PC-9 (cell line): ENCODE results near the gene PLA2G2C. TPM values are rescaled to one million over a fixed set of nuclear protein-coding genes. Genes with fewer than 3 reads are reported as not detected.

Experiments
- BruUV-seq: library from RNA; stranded (reverse); fragments of 400-500 nt; replicated peaks from 2 replicates; lab custom pipeline; 2021; lab: Mats Ljungman, UMichigan
- CTCF ChIA-PET: fragments of 300-600 bp; sonication (Branson Sonifier 250); formaldehyde crosslinking; loops from one replicate; lab custom pipeline; 2022; ENCODE audit warnings: antibody characterized with exemption; lab: Charles Lee
- POLR2A ChIA-PET: fragments of 300-600 bp; sonication (Branson Sonifier 250); formaldehyde crosslinking; loops from one replicate; lab custom pipeline; 2022; ENCODE audit warnings: antibody characterized with exemption; ENCODE audit not compliant: unreplicated experiment; lab: Charles Lee
- DNase-seq, 2 experiments: peaks; one replicate each; pipeline versions ENCODE4 v3.0.0 to v3.0.0-alpha.2; 2015 to 2022; ENCODE audit warnings: mixed read lengths in 1 of 2
- H2AFZ ChIP-seq: fragments of 200-600 bp; sonication (generic); 2 replicates; pipeline ENCODE4 v1.8.1; 2017; ENCODE audit warnings: antibody characterized with exemption
- H3F3A ChIP-seq: fragments of 200-600 bp; sonication (generic); 2 replicates; pipeline ENCODE4 v1.8.1; 2017; ENCODE audit warnings: antibody characterized with exemption, mild to moderate bottlenecking, low read depth; ENCODE audit not compliant: insufficient read depth
- H3K27ac ChIP-seq: fragments of 200-600 bp; sonication (generic); 2 replicates; pipeline ENCODE4 v1.6.1; 2016; ENCODE audit warnings: mixed run types
- H3K27me3 ChIP-seq: fragments of 200-600 bp; sonication (generic); 2 replicates; pipeline ENCODE4 v1.6.1; 2016; ENCODE audit warnings: low read depth, mixed run types; ENCODE audit not compliant: insufficient read depth
- H3K36me3 ChIP-seq: fragments of 200-600 bp; sonication (generic); 2 replicates; pipeline ENCODE4 v1.6.1; 2016; ENCODE audit warnings: low read depth, mixed run types
- H3K4me1 ChIP-seq: fragments of 200-600 bp; sonication (generic); replicated peaks from 2 replicates; pipeline ENCODE4 v1.6.1; 2016; ENCODE audit warnings: mixed run types; ENCODE audit not compliant: insufficient read depth
- H3K4me2 ChIP-seq: fragments of 200-600 bp; sonication (generic); 2 replicates; pipeline ENCODE4 v1.6.1; 2017; ENCODE audit warnings: mixed run types
- H3K4me3 ChIP-seq: fragments of 200-600 bp; sonication (generic); 2 replicates; pipeline ENCODE4 v1.6.1; 2016; ENCODE audit warnings: mixed run types
- H3K79me2 ChIP-seq: fragments of 200-600 bp; sonication (generic); 2 replicates; pipeline ENCODE4 v1.6.1; 2017; ENCODE audit warnings: low read depth, mixed run types
- H3K9me2 ChIP-seq: fragments of 200-600 bp; sonication (generic); 2 replicates; pipeline ENCODE4 v1.8.1; 2017; ENCODE audit warnings: mild to moderate bottlenecking; ENCODE audit not compliant: insufficient read depth
- H3K9me3 ChIP-seq: fragments of 200-600 bp; sonication (generic); 2 replicates; pipeline ENCODE4 v1.8.1; 2016; ENCODE audit warnings: low read depth; ENCODE audit not compliant: insufficient read depth
- H4K20me1 ChIP-seq: fragments of 200-600 bp; sonication (generic); 2 replicates; pipeline ENCODE4 v1.8.1; 2017; ENCODE audit not compliant: insufficient read depth
- CTCF ChIP-seq: fragments of 200-600 bp; sonication (generic); conservative IDR thresholded peaks from 2 replicates; pipeline ENCODE4 v1.6.1; 2017; ENCODE audit warnings: mixed run types, antibody characterized with exemption, mild to moderate bottlenecking, moderate library complexity
- EZH2 ChIP-seq: fragments of 200-600 bp; sonication (generic); IDR thresholded peaks from 2 replicates; pipeline ENCODE4 v1.8.0; 2017; ENCODE audit warnings: antibody characterized with exemption, low read depth
- intact Hi-C: fragments of 100-400 bp; cut with micrococcal nuclease; formaldehyde crosslinking; loops from one replicate; pipeline ENCODE4 v1.10.0; 2022; ENCODE audit not compliant: unreplicated experiment
- total RNA-seq: library from RNA; stranded (reverse); gene quantifications from 2 replicates; pipeline ENCODE4 v1.2.3, GENCODE V29; 2021

PLA2G2C gene
- total RNA-seq, 1 experiment from 2014 or later, result 0.55 TPM

- ChIA-PET CTCF (interaction anchor here (1.0 to 1.1 kb wide), 2 partner anchors 9 to 29 kb away, joined by 3 read pairs; no protein-coding TSS in a partner anchor), POLR2A (no interaction called here)
- H3K4me2 ChIP-seq, result no peak overlapping the region
- H2AFZ ChIP-seq, result no peak overlapping the region
- TF ChIP-seq EZH2 (no peak), CTCF (peak; percentile 28; the same call in 1 of the 2 replicates)
- H3K36me3 ChIP-seq, result 0 out of 2 replicates have a peak, but pooled peaks cover 8% of the 10 kb centered on the region
- peaks cover 23% of the 10 kb centered on the region for H3K4me1 ChIP-seq
- DNase-seq, result no peak
- no peak overlapping the region for H3K4me3 ChIP-seq
- intact Hi-C loops, result loop anchor here (5.0 kb wide), 1 partner anchor 93 kb away; no protein-coding TSS in a partner anchor
- H3K79me2 ChIP-seq, result no peaks in the 10 kb centered on the region
- peaks cover 10% of the 10 kb centered on the region; the same call in 1 of the 2 replicates for H3F3A ChIP-seq
- H3K27me3 ChIP-seq, result no peaks in the 10 kb centered on the region
- H3K9me2 ChIP-seq, result no peaks in the 10 kb centered on the region
- no peaks in the 10 kb centered on the region for H3K9me3 ChIP-seq
- BruUV-seq, result no TSS peak
- no peaks in the 10 kb centered on the region for H4K20me1 ChIP-seq
- no peak overlapping the region for H3K27ac ChIP-seq
These were observed 9.1 kb upstream of the PLA2G2C start for GRCh38 chr1:20195462-20195780.

- Histone ChIP-seq H3F3A (peaks cover 10% of the 10 kb centered on the region; the same call in 1 of the 2 replicates), H4K20me1 (no peaks in the 10 kb centered on the region), H3K27me3 (no peaks in the 10 kb centered on the region), H2AFZ (no peak overlapping the region), H3K9me3 (no peaks in the 10 kb centered on the region), H3K27ac (no peak overlapping the region), H3K36me3 (0 out of 2 replicates have a peak, but pooled peaks cover 8% of the 10 kb centered on the region), H3K4me3 (no peak overlapping the region), H3K4me2 (no peak overlapping the region), H3K9me2 (no peaks in the 10 kb centered on the region), H3K4me1 (peaks cover 19% of the 10 kb centered on the region), H3K79me2 (no peaks in the 10 kb centered on the region)
- intact Hi-C loops, result loop anchor here (5.0 kb wide), 1 partner anchor 93 kb away; no protein-coding TSS in a partner anchor
- ChIA-PET CTCF (interaction anchor here (0.7 to 1.1 kb wide), 3 partner anchors 8 to 94 kb away, joined by 3 read pairs; no protein-coding TSS in a partner anchor), POLR2A (interaction anchor here (0.7 kb wide), 1 partner anchor 275 kb away, joined by 12 read pairs; no protein-coding TSS in a partner anchor)
- BruUV-seq, result no TSS peak
- peak; percentile 70 for TF ChIP-seq CTCF
- TF ChIP-seq EZH2, result no peak
- DNase-seq, result peak in 1 of 2 experiments; percentile 49
These were observed 8.6 kb upstream of the PLA2G2C start for GRCh38 chr1:20194757-20195461.

GRCh38 chr1:20194224-20194623 lies 7.9 kb upstream of the PLA2G2C start:
- no peaks in the 10 kb centered on the region for H4K20me1 ChIP-seq
- H3K27me3 ChIP-seq, result no peaks in the 10 kb centered on the region
- no peaks in the 10 kb centered on the region for H3K9me2 ChIP-seq
- no peak overlapping the region for H3K4me2 ChIP-seq
- TF ChIP-seq EZH2 (no peak), CTCF (no peak)
- BruUV-seq, result no TSS peak
- ChIA-PET POLR2A (no interaction called here), CTCF (no interaction called here)
- H3F3A ChIP-seq, result peaks cover 9% of the 10 kb centered on the region; the same call in 1 of the 2 replicates
- intact Hi-C loops, result no loop called here
- no peak overlapping the region for H3K27ac ChIP-seq
- H3K4me1 ChIP-seq, result peaks cover 12% of the 10 kb centered on the region
- H3K36me3 ChIP-seq, result 0 out of 2 replicates have a peak, but pooled peaks cover 8% of the 10 kb centered on the region
- peak in 1 of 2 experiments; percentile 82 for DNase-seq
- no peaks in the 10 kb centered on the region for H3K9me3 ChIP-seq
- H3K79me2 ChIP-seq, result peaks cover under 1% of the 10 kb centered on the region; the same call in 1 of the 2 replicates
- no peak overlapping the region for H2AFZ ChIP-seq
- no peak overlapping the region for H3K4me3 ChIP-seq
